ENCODE measurements around the gene CYP24A1.

Gene CYP24A1

DNA sequence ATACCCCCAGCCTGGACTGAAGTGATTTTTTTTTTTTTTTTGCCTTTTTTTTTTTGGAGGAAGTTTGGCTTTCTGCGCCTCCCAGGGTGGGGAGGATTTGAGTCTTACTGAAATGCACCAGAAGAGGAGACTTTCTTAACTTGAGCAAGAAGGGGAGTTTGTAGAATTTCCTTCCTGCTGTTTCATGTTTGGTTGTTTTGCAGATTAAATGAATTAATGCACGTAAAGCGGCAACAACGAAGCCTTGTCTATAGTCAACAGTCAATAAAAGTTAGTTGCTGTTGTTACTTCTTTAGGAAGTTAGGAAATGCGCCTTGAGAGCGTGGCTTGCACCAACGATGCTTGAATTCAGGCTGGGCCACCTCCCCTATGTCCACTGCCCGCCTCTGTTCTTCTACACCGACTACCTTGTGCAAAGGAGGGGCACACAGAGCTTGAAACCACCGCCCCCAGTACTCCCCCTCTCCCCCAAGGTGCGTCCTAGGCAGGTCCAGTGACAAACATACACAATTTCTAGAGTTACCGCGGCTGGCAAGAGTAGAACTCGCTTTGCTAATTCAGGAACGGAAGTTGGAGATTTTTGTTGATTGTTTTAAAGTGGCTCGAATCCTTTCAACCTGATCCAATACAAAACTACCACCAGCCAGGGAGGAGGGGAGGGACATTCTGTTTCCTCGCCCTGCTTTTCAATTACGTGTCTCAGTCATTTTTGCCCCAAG lies 830 bp upstream of the CYP24A1 start:
- no peak for DNase-seq (ENCODE audit: low read depth)

DNA sequence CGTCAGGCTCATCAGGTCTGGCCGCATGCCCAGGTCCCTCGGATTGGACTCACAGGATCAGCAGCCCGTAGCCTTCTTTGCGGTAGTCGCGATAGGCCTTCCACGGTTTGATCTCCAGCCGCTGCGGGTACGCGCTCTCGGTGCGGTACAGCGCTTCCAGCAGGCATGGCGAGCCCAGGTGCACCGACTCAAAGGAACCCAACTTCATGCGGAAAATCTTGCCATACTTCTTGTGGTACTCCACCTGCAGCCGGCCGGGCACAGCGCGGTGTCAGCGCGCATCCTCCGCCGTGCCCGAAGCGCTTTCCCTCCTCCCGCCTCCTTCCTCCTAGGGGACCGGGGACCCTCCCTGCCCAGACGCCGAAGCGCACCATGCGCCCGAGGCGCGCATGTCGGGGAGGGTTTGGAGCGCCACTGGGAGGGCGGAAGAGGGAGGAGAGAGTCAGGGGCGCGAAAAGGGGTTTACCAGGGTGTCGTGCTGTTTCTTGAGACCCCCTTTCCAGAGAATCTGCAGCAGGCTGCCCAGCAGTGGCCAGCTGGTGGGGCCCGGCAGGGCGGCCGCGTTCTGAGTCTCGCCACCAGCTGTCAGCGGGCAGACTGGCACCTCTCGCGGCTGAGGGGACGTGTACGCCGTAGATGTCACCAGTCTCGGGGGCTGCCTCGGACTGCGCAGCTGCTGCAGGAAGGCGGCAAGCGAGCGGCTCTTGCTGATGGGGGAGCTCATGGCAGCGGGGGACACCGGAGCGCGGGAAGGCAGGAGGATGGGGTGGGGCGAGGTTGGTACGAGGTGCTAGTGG lies 732 bp downstream of the CYP24A1 start:
- DNase-seq (ENCODE audit: low read depth), result no peak

DNA sequence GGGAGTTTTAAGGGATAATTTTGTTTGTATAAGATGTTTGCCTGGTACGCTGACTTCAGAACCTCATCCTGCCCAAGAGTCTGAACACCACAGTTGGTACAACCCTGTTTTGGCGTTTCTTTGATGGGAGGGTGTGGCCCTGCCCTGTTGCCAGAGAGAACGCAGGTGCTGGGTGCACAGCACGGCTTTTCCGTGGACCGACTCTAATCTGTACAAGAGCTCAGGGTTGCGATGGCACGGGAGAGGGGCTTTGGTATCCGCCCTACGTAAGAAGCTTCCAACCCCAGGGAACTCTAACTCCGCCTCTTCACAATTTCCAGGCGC lies 1.3 kb downstream of the CYP24A1 start:
- no peak for DNase-seq (ENCODE audit: low read depth)

DNA sequence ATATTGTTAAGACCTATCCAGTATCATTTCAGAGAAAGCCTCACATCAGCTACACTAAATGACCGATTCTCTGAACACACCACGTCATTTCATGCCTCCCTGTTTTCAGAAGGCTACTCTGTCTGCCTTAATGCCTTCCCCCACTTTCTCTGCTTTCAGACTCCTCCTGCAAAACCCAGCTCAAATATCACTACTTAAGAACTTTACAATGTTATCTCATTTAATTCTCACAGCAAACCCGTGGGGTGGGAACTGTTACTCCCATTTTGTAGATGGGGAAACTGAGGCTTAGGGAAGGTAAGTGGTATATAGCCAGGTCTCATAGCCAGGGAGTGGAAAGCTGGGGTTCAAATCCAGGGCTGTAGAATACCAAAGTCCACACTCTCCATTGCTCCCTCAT lies 2.8 kb downstream of the CYP24A1 start:
- no peak for DNase-seq (ENCODE audit: low read depth)

- no peak for DNase-seq (ENCODE audit: low read depth)
These were observed 3.7 kb downstream of the CYP24A1 start for GRCh38 chr20:54170026-54170471.

GRCh38 chr20:54168961-54169862 lies 4.6 kb downstream of the CYP24A1 start:
- no peak for DNase-seq (ENCODE audit: low read depth)

GRCh38 chr20:54167909-54168872 lies 5.6 kb downstream of the CYP24A1 start:
- DNase-seq (ENCODE audit: low read depth), result no peak

DNA sequence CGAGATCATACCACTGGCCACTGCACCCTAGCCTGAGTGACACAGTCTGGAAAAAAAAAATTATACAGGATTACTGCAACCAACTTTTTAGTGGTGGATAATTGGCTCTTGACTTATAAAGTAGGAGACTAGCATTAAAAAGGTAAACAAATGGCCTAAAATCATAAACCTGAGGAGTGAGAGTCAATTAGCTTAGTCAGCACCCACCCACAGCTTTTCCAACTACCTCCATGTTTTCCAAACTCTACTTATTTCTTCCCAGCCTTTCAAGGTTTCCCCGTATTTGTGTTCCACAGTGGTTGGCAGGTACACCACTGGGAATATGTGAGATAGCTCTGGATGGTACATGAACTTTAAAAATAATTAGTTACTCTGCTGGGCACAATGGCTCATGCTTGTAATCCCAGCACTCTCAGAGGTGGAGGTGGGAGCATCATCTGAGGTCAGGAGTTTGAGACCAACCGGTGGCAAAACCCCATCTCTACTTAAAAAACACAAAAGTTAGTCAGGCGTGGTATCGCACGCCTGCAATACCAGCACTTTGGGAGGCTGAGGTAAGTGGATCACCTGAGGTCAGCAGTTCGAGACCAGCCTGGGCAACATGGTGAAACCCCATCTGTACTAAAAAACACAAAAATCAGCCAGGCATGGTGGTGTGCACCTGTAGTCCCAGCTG lies 6.7 kb downstream of the CYP24A1 start:
- no peak for DNase-seq (ENCODE audit: low read depth)

DNA sequence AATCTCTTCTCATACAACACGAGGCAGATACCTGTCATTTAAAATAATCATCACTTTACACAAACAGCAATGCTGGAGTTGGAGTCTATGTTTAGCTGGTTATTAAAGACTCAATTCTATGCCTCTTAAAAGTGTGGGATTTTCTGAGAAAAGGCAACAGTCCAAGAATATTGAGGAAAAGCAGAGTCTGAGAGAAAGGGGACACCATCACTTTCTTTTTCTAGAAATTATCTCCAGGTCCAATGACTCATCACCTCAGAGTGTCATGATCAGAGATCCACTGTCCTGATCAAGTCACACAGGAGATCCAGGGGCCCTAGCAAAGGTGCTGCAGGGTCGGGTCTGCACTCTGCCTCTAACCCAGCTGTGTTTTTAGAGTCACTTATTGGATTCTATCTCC lies 8.0 kb downstream of the CYP24A1 start:
- no peak for DNase-seq (ENCODE audit: low read depth)

DNA sequence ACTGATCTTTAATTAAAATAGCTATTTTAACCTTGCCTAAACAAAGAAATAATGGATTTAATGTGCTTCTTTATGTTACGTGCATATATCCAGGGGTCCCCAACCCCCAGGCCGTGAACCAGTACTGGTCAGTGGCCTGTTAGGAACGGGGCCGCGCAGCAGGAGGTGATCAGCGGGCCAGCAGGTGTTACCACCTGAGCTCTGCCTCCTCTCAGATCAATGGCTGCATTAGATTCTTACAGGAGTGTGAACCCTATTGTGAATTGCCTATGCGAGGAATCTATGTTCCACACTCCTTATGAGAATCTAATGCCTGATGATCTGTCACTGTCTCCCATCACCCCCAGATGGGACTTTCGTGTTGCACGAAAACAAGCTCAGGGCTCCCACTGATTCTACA lies 8.8 kb downstream of the CYP24A1 start:
- DNase-seq (ENCODE audit: low read depth), result no peak

GRCh38 chr20:54163402-54163801 lies 10.4 kb downstream of the CYP24A1 start:
- no peak for DNase-seq (ENCODE audit: low read depth)

- DNase-seq (ENCODE audit: low read depth), result no peak
These were observed 11.3 kb downstream of the CYP24A1 start for GRCh38 chr20:54162378-54163009.

DNA sequence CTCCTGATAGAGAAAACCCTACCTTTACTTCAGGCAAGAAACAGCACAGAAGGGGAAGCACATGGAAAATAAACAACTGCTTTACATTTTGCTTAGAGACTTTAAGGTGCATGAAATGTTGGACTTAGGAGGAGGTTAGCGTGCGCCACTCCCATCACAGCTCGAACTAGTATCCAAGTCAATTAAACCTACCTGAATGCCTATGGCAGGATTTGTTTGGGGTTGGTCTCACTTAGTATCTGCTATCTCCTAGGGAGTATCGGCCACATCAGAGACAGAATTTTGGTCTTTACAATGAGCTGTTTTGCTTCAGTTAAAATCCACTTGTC lies 12.0 kb downstream of the CYP24A1 start:
- no peak for DNase-seq (ENCODE audit: low read depth)

DNA sequence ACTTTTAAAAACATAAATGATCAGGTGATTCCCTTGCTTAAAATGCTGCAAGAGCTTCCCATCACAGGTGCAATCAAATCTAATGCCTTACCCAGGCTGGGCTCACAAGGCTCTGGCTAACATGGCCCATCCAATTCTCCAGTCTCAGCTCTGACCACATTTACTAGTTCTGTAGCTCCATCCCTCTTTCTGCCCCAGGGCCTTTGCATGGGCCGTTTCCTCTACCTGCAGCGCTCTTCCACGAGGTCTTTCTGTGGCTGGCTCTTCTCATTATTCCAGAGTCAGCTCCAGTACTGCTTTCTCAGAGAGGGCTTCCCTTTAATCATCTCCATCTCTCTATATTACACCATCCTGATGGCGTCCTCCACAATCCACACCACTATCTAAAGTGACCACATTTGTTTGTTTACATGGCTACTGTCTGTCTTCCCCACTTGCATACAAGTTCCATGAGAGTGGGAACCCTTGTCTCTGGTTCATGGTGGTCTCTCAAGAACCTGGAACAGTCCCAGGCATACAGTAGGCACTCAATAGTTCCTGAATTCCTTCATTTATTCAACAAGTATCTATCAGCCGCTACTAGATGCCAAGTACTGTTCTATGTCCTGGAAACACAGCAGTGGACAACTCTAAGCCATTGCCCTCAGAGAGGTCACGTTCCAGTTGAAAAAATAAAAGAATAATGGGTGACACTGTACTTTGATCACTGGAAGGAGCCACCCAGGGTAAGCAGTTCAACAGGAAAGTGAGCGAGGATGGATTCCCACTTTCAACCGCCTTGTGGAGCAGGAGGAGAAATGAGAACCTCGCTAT lies 12.6 kb downstream of the CYP24A1 start:
- no peak for DNase-seq (ENCODE audit: low read depth)

DNA sequence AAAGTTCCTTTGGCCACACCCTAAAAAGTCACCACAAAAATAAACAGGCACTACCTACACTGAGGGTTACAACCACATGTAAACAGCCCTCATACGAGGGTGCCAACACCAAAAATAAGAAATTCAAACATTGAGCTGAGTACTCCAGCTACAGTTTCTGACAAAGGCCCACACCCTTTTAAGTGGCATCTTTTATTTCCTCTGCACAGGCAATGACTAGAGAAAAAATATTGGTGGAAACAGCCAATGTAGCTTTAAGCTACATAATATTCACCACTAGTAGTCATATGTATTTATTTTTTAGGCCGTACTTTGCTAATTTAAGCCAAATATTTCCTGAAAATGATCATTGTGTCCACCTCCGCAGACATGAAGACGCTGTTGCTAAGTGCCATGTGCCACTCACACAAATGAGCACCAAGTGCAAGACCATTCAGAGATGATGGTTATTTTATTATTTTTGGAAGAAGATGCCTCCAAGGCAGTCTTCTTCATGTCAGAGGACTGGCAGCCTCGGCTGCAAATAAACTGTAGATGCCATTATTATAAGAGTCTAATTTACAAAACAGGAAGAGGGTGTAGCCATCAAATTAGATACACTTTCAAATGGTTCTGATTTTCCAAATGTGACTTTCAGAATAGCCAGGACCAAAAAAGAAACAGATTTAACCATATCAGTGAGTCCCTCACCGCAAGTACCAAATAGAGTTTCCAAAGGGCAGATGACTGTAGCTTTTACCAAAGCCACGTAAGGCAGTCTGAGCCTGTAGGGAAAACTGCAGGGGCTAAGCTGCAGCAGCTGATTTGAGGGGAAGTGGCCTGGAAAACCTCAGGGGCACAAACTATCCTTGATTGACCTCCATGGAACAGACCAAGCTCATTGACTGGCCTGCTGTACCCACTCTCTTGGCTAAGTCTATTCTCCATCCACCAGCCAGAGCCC lies 13.4 kb downstream of the CYP24A1 start:
- no peak for DNase-seq (ENCODE audit: low read depth)

- no peak for DNase-seq (ENCODE audit: low read depth)
These were observed 14.8 kb downstream of the CYP24A1 start for GRCh38 chr20:54158856-54159418.

DNA sequence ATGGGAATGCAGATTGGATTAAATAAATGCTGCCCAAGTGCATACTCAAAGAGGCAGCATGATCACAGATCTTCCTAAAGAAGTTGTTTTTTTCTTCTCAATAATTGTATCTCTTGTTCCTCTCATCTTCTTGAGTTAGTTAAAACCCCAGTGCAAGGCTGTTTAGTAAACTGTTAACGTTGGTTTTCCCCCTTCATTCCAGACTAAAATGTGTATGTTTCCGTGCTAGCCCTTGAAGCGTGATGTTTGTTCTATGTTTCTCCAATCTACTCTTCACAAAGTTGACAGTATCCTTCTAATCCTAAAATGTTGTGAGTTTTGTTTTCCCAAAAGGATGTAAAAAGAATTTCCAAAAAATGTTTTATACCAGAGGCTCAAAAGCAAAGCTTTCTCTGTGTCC lies 15.6 kb downstream of the CYP24A1 start:
- no peak for DNase-seq (ENCODE audit: low read depth)

Measured in activated T-cell treated with anti-CD3 and anti-CD28 coated beads for 24 hours (primary cell).